GM19468 (cell line): ENCODE measurements around the gene CTTN.
"Not testable (repeated sequence)": the region's sequence is repeated elsewhere in the genome, so short reads cannot be mapped to it uniquely, and the experiment has no call there.

Experiments
- ATAC-seq: cut with Tn5 transposase; IDR thresholded peaks from one replicate; pipeline ENCODE4 v1.9.1; 2021; ENCODE audit warnings: mild to moderate bottlenecking, moderate library complexity, moderate number of reproducible peaks; ENCODE audit not compliant: unreplicated experiment; ENCODE audit errors: extremely low read depth

The CTTN gene

GRCh38 chr11:70378506-70379134 lies 19.7 kb upstream of the CTTN start:
- ATAC-seq: no peak

- ATAC-seq: no peak
Observed at GRCh38 chr11:70381350-70381749, 17.0 kb upstream of the CTTN start.

- no peak for ATAC-seq
Observed at GRCh38 chr11:70381872-70382861, 16.2 kb upstream of the CTTN start.

- ATAC-seq: no peak
Observed at GRCh38 chr11:70383664-70384565, 14.4 kb upstream of the CTTN start.

- ATAC-seq: no peak
Observed at GRCh38 chr11:70384566-70385152, 13.7 kb upstream of the CTTN start.

GRCh38 chr11:70387564-70387963 lies 10.8 kb upstream of the CTTN start:
- ATAC-seq: no peak

- ATAC-seq: no peak
Observed at GRCh38 chr11:70389201-70389600, 9.1 kb upstream of the CTTN start.

- not testable (repeated sequence) for ATAC-seq
Observed at GRCh38 chr11:70390882-70391281, 7.4 kb upstream of the CTTN start.

GRCh38 chr11:70394211-70394950 lies 3.9 kb upstream of the CTTN start:
- no peak for ATAC-seq

- ATAC-seq: no peak
Observed at GRCh38 chr11:70397336-70397982, 870 bp upstream of the CTTN start.

- no peak for ATAC-seq
Observed at GRCh38 chr11:70398834-70399680, 728 bp downstream of the CTTN start.

GRCh38 chr11:70399681-70400112 lies 1.4 kb downstream of the CTTN start:
- ATAC-seq: no peak

- no peak for ATAC-seq
Observed at GRCh38 chr11:70400643-70401042, 2.3 kb downstream of the CTTN start.

GRCh38 chr11:70402016-70402415 lies 3.7 kb downstream of the CTTN start:
- ATAC-seq: no peak

- ATAC-seq: no peak
Observed at GRCh38 chr11:70402685-70403084, 4.4 kb downstream of the CTTN start.

GRCh38 chr11:70404244-70404643 lies 5.9 kb downstream of the CTTN start:
- no peak for ATAC-seq

- no peak for ATAC-seq
Observed at GRCh38 chr11:70405679-70406395, 7.5 kb downstream of the CTTN start.
